Rectal smooth muscle tissue (tissue), 1 donor: Measurements from ENCODE around the gene FAT1.
"Not testable (repeated sequence)": the region's sequence is repeated elsewhere in the genome, so short reads cannot be mapped to it uniquely, and the experiment has no call there.

ENCODE experiments used
- H3K27ac ChIP-seq: one replicate; pipeline ENCODE4 v1.7.0; 2013; ENCODE audit warnings: low read depth, low read length, inconsistent platforms
- H3K27me3 ChIP-seq: one replicate; pipeline ENCODE4 v1.7.0; 2013; ENCODE audit warnings: low read length; ENCODE audit not compliant: control insufficient read depth, insufficient read depth
- H3K36me3 ChIP-seq: one replicate; pipeline ENCODE4 v1.7.0; 2013; ENCODE audit warnings: low read length; ENCODE audit not compliant: control insufficient read depth, insufficient read depth
- H3K4me1 ChIP-seq: one replicate; pipeline ENCODE4 v1.7.0; 2013; ENCODE audit warnings: low read length; ENCODE audit not compliant: control insufficient read depth, insufficient read depth
- H3K4me3 ChIP-seq: one replicate; pipeline ENCODE4 v1.7.0; 2013; ENCODE audit warnings: low read length
- H3K9ac ChIP-seq: one replicate; pipeline ENCODE4 v1.7.0; 2013; ENCODE audit warnings: low read length

Gene FAT1

GRCh38 chr4:186684889-186685309 lies 38.8 kb downstream of the FAT1 start:
- no peaks in the 10 kb centered on the region for H3K27me3 ChIP-seq

GRCh38 chr4:186684220-186684619 lies 39.4 kb downstream of the FAT1 start:
- no peak overlapping the region for H3K9ac ChIP-seq
- no peaks in the 10 kb centered on the region for H3K27me3 ChIP-seq
- peak overlapping the region; percentile 69 for H3K27ac ChIP-seq
- H3K36me3 ChIP-seq: no peaks in the 10 kb centered on the region
- H3K4me3 ChIP-seq: no peak overlapping the region
- peaks cover 20% of the 10 kb centered on the region for H3K4me1 ChIP-seq

More at GRCh38 chr4:186684889-186685309, 38.8 kb downstream of the FAT1 start:
- Histone ChIP-seq H3K4me3 (no peak overlapping the region), H3K27ac (peak overlapping the region; percentile 69), H3K9ac (no peak overlapping the region), H3K4me1 (peaks cover 23% of the 10 kb centered on the region), H3K36me3 (no peaks in the 10 kb centered on the region)

GRCh38 chr4:186680641-186681040 lies 43.0 kb downstream of the FAT1 start:
- Histone ChIP-seq H3K36me3 (no peaks in the 10 kb centered on the region), H3K27ac (no peak overlapping the region)

DNA sequence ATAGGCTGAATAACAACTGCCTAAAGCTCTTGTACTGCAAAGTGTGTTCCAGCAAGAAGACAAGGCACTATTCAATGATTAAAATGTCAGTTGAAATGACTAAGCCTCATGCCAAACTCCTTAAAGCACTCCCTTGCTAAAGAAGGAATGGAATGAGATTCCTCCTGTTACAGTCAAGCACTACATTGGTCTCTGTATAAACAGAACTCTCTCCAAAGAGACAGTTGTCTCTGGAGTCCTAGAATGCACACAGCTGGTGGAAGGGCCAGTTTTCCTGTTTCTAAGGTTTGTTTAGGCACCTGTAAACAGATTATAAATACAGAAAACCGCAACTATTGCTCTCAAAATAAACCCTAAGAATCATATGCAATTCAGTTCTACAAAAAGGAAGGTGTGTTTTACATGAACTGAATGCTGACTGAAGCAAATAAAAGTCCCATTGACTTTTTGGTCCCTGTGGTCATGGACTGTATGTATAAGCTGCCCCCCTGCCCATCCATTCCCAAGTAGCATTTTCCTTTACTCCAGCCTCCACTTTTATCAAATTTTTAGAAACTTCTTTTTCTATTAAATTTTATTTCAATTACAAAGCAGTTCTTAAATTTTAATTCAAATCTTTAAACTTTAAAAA lies 47.0 kb downstream of the FAT1 start:
- Histone ChIP-seq H3K36me3 (no peaks in the 10 kb centered on the region), H3K4me1 (peaks cover 21% of the 10 kb centered on the region), H3K4me3 (no peak overlapping the region)

More at GRCh38 chr4:186680641-186681040, 43.0 kb downstream of the FAT1 start:
- H3K27me3 ChIP-seq: no peaks in the 10 kb centered on the region
- H3K9ac ChIP-seq: no peak overlapping the region
- no peak overlapping the region for H3K4me3 ChIP-seq
- H3K4me1 ChIP-seq: peaks cover 19% of the 10 kb centered on the region

DNA sequence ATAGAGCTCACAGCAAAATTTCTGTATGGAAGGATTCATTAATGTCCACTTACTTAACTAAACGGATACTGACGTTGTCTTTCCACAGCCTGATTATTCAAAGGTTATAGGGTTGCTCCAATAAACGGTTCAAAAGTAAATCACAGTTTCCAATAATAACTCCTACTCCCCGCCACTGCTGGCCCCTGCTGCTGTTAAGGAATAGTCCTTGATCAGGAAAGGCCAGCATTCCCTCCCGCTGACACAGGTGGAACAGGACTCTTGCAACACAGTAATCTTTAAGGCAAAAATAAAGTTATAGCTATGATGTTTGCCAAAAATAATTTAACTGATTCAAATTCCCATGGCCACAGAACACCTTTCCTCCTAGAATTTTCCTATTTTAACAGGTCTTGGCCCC lies 53.9 kb downstream of the FAT1 start:
- Histone ChIP-seq H3K4me1 (peaks cover 24% of the 10 kb centered on the region), H3K9ac (no peak overlapping the region), H3K27me3 (no peaks in the 10 kb centered on the region), H3K36me3 (no peaks in the 10 kb centered on the region), H3K27ac (no peak overlapping the region), H3K4me3 (no peak overlapping the region)

More for the DNA sequence above, 47.0 kb downstream of the FAT1 start:
- no peak overlapping the region for H3K9ac ChIP-seq
- peak overlapping the region; percentile 59 for H3K27ac ChIP-seq
- H3K27me3 ChIP-seq: no peaks in the 10 kb centered on the region

GRCh38 chr4:186669159-186669731 lies 54.4 kb downstream of the FAT1 start:
- Histone ChIP-seq H3K27ac (no peak overlapping the region), H3K4me3 (no peak overlapping the region), H3K4me1 (peaks cover 20% of the 10 kb centered on the region)

GRCh38 chr4:186666750-186667149 lies 56.9 kb downstream of the FAT1 start:
- no peak overlapping the region for H3K4me3 ChIP-seq
- H3K27ac ChIP-seq: no peak overlapping the region
- no peaks in the 10 kb centered on the region for H3K27me3 ChIP-seq
- no peak overlapping the region for H3K9ac ChIP-seq
- peaks cover 13% of the 10 kb centered on the region for H3K4me1 ChIP-seq
- H3K36me3 ChIP-seq: peaks cover 3% of the 10 kb centered on the region

More at GRCh38 chr4:186669159-186669731, 54.4 kb downstream of the FAT1 start:
- H3K27me3 ChIP-seq: no peaks in the 10 kb centered on the region
- H3K36me3 ChIP-seq: no peaks in the 10 kb centered on the region
- H3K9ac ChIP-seq: no peak overlapping the region

DNA sequence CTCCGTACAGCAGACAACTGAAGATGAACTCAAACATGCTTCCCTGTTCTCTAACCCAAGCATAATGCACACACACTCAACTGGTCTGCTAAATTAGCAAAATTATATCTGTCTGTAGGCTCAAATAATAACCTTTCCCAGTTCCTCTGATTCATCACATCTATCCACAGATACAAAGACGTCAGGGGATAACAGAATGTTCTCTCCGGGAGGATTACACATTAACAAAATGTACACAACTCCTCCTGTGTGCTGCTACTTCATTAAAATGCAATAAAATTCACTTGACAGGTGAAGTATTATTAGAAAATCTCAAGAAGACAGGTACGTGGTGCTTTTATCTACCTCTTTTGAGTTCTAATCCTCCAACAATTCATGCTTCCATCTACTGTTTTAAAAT lies 57.4 kb downstream of the FAT1 start:
- Histone ChIP-seq H3K27me3 (no peaks in the 10 kb centered on the region), H3K4me1 (peaks cover 12% of the 10 kb centered on the region), H3K4me3 (no peak overlapping the region), H3K9ac (no peak overlapping the region), H3K27ac (no peak overlapping the region), H3K36me3 (peaks cover 4% of the 10 kb centered on the region)

GRCh38 chr4:186660403-186660802 lies 63.3 kb downstream of the FAT1 start:
- Histone ChIP-seq H3K27ac (no peak overlapping the region), H3K9ac (no peak overlapping the region), H3K4me3 (no peak overlapping the region), H3K27me3 (no peaks in the 10 kb centered on the region), H3K4me1 (peaks cover 3% of the 10 kb centered on the region), H3K36me3 (peaks cover 6% of the 10 kb centered on the region)

DNA sequence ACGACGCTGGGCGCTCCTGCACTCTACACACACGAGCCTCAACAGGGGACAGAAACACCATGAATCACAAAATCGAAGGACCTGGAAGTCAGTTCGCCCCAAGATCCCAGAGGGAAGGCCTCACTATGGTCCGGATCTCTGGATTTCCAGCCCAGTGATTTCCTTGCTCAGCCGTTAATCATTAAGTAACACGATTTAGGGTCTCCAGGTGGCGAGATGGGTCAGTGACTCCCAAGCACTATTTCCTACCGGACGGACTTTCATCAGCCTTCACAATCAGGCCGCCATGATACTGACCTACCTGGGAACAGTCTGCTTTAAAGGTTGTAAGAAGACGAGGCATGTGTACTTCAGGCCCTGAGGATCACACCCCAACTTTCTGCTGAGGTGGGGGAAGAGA lies 63.7 kb downstream of the FAT1 start:
- no peaks in the 10 kb centered on the region for H3K27me3 ChIP-seq
- H3K36me3 ChIP-seq: peaks cover 6% of the 10 kb centered on the region
- peaks cover 3% of the 10 kb centered on the region for H3K4me1 ChIP-seq
- H3K27ac ChIP-seq: no peak overlapping the region
- H3K4me3 ChIP-seq: no peak overlapping the region
- no peak overlapping the region for H3K9ac ChIP-seq

DNA sequence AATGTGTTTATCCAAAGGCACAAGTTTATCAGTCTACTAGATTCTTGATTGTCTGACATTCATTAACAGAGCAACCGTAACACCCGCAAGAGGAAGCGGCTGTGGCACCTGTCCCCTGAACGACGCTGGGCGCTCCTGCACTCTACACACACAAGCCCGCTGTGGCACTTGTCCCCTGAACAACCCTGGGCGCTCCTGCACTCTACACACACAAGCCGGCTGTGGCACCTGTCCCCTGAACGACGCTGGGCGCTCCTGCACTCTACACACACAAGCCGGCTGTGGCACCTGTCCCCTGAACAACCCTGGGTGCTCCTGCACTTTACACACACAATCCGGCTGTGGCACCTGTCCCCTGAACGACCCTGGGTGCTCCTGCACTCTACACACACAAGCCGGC lies 64.2 kb downstream of the FAT1 start:
- not testable (repeated sequence) for H3K4me1 ChIP-seq, H3K36me3 ChIP-seq, H3K9ac ChIP-seq, H3K27me3 ChIP-seq, H3K4me3 ChIP-seq, H3K27ac ChIP-seq

DNA sequence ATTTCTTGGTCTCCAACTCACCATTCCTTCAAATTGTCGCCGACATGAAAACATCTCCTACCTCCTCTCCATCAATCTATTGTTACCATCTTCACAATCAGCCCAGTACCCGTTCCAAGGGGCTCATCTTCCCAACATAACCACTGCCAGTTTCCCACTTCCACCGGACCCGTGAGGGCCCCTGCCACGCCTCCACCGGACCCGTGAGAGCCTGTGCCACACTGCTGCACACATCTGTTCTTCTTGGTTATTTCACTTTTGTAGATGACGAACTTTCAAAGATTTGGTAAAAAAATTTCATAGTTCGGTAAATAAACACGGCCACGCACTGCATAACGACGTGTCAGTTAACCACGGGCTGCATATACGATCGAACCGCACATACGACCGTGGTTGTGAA lies 65.0 kb downstream of the FAT1 start:
- H3K27me3 ChIP-seq: no peaks in the 10 kb centered on the region
- no peak overlapping the region for H3K27ac ChIP-seq
- peaks cover 6% of the 10 kb centered on the region for H3K36me3 ChIP-seq

DNA sequence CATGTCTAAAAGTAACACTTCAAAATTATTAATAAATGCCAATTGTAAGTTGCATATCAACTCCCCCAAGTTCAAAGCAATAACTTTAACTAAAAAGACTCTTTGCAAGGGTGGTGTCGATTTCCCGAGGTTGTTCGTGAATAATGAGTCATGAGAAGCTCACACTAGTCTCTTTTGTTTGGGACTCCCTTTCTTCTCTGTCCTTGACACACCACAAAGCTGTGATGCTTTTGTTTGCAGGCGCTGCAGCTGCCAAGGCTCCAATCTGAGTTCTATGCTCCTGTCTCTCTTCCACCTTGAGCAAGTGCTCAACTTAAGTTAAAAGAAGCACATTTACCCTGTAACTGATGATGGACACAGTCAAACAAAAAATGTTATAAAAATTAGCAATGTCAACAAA lies 65.9 kb downstream of the FAT1 start:
- no peak overlapping the region for H3K27ac ChIP-seq
- no peak overlapping the region for H3K4me3 ChIP-seq
- no peaks in the 10 kb centered on the region for H3K27me3 ChIP-seq
- H3K9ac ChIP-seq: no peak overlapping the region
- H3K4me1 ChIP-seq: peaks cover 3% of the 10 kb centered on the region
- peaks cover 3% of the 10 kb centered on the region for H3K36me3 ChIP-seq

More for the DNA sequence above, 65.0 kb downstream of the FAT1 start:
- Histone ChIP-seq H3K4me3 (no peak overlapping the region), H3K9ac (no peak overlapping the region), H3K4me1 (peaks cover 3% of the 10 kb centered on the region)
